HG03457 (cell line): ENCODE data around the gene GRB10.

Experiments
- ATAC-seq: cut with Tn5 transposase; IDR thresholded peaks from one replicate; pipeline ENCODE4 v1.9.1; 2021; ENCODE audit warnings: moderate number of reproducible peaks; ENCODE audit not compliant: unreplicated experiment

The GRB10 gene

GRCh38 chr7:50658696-50659095, 124.0 kb downstream of the GRB10 start:
- no peak for ATAC-seq

GRCh38 chr7:50657912-50658311, 124.8 kb downstream of the GRB10 start:
- no peak for ATAC-seq

- no peak for ATAC-seq
These were observed 125.3 kb downstream of the GRB10 start for GRCh38 chr7:50657341-50657873.

- ATAC-seq: no peak
These were observed 126.4 kb downstream of the GRB10 start for GRCh38 chr7:50656141-50656895.

GRCh38 chr7:50655490-50655889, 127.2 kb downstream of the GRB10 start:
- ATAC-seq: no peak

- ATAC-seq: no peak
These were observed 127.7 kb downstream of the GRB10 start for GRCh38 chr7:50655020-50655419.

- no peak for ATAC-seq
These were observed 128.7 kb downstream of the GRB10 start for GRCh38 chr7:50653981-50654425.

- no peak for ATAC-seq
These were observed 129.4 kb downstream of the GRB10 start for GRCh38 chr7:50653126-50653864.

- no peak for ATAC-seq
These were observed 130.1 kb downstream of the GRB10 start for GRCh38 chr7:50652400-50653125.

GRCh38 chr7:50651271-50651989, 131.3 kb downstream of the GRB10 start:
- ATAC-seq: no peak

GRCh38 chr7:50650057-50650664, 132.5 kb downstream of the GRB10 start:
- no peak for ATAC-seq

- ATAC-seq: no peak
These were observed 133.3 kb downstream of the GRB10 start for GRCh38 chr7:50649259-50649885.

GRCh38 chr7:50648570-50649169, 134.0 kb downstream of the GRB10 start:
- ATAC-seq: no peak

- ATAC-seq: no peak
These were observed 134.6 kb downstream of the GRB10 start for GRCh38 chr7:50648076-50648475.

- no peak for ATAC-seq
These were observed 135.3 kb downstream of the GRB10 start for GRCh38 chr7:50647286-50647980.

GRCh38 chr7:50646069-50646468, 136.6 kb downstream of the GRB10 start:
- no peak for ATAC-seq

GRCh38 chr7:50645186-50645585, 137.5 kb downstream of the GRB10 start:
- no peak for ATAC-seq

GRCh38 chr7:50644586-50644985, 138.1 kb downstream of the GRB10 start:
- ATAC-seq: no peak

- no peak for ATAC-seq
These were observed 138.6 kb downstream of the GRB10 start for GRCh38 chr7:50644114-50644513.
